ENCODE data around the gene LSS.

LSS gene

DNA sequence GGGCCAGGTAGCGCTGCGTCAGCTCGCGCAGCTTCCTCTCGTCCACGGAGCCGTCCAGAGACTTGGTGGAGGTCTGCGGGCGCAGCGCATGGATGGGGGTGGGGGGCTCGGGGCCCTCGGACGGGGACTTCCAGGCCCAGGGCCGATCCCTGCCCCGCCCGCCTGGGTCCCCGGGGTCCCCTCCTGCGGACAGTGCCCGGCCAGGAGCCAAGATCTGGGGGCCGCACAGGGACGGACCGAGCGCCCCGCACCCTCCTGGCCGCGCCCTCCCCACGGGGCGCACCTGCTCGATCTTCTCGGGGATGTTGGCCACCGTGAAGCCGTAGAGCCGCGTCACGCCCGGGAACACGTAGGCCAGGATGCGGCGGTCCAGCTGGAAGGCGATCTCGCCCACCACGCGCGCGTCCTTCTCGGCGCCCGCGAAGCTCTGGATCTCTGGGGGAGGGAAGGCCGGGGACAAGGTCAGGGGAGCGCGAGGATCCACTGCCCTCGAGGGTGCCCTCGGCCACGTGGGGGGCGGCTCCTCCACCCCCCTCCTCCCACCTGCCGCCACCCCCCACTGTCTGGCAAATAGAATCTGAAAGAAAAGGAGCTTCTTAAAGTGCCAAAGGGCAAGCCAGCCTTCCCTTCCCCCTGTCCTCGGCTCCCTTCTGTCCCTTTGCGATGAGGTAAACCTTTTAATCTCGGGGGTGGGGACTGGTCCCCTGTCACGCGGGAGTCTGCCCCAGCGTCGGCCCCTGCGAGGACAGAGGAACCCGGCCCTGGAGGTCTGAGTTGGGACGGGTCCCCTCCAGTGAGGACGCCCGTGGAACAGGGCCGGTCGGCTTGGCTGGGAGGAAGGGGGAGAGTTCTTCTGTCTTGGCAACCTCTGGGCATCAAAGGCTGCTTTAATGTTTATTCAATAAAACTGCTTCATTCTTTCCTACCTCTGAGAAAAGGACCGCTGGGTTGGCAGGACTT lies 66.7 kb downstream of the LSS start:
- TF ChIP-seq ZFX (IDR thresholded peaks at IDR 0.05) = no peak
- TF ChIP-seq, protein P1, sequence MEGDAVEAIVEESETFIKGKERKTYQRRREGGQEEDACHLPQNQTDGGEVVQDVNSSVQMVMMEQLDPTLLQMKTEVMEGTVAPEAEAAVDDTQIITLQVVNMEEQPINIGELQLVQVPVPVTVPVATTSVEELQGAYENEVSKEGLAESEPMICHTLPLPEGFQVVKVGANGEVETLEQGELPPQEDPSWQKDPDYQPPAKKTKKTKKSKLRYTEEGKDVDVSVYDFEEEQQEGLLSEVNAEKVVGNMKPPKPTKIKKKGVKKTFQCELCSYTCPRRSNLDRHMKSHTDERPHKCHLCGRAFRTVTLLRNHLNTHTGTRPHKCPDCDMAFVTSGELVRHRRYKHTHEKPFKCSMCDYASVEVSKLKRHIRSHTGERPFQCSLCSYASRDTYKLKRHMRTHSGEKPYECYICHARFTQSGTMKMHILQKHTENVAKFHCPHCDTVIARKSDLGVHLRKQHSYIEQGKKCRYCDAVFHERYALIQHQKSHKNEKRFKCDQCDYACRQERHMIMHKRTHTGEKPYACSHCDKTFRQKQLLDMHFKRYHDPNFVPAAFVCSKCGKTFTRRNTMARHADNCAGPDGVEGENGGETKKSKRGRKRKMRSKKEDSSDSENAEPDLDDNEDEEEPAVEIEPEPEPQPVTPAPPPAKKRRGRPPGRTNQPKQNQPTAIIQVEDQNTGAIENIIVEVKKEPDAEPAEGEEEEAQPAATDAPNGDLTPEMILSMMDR (conservative IDR thresholded peaks at IDR 0.05) = no peak
- peak overlapping the region; percentile 80 for H3K27ac ChIP-seq

DNA sequence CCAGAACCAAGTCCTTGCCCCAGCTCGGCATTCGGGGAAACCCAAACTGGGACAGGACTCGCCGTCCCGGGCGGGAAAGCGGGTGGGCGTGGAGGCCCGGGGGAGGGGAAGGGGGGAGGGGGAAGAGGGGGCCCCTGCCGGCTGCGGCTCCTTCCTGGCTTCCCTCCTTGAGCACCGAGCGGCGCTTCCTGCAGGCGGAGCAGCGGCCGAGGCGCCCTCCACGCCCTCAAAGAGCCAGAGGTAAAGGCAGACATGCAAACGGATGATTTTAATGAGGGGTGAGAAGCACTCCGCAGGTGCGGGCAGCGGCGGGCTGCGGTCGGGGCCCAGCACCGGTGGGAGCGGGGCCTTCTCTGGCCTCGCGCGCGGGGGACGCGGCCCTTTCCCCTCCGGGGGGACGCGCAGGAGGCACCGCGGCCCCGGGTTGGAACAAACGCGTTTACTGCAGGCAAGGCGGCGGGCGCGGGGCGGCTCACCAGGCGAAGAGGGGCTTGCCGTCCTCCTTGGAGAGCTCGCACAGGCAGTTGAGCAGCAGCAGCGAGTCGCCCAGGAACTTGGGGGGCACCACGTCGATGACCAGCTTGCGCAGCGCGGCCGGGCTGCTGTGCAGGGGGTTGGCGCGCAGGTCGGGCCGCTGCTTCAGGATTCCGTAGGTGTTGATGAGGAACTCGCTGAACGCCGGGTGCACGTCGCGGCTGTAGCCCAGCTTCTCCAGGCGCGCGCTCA lies 67.5 kb downstream of the LSS start:
- TF ChIP-seq ZFX (IDR thresholded peaks at IDR 0.05) = no peak
- TF ChIP-seq, protein P1 (conservative IDR thresholded peaks at IDR 0.05) = no peak
- H3K27ac ChIP-seq = peak overlapping the region; percentile 80

DNA sequence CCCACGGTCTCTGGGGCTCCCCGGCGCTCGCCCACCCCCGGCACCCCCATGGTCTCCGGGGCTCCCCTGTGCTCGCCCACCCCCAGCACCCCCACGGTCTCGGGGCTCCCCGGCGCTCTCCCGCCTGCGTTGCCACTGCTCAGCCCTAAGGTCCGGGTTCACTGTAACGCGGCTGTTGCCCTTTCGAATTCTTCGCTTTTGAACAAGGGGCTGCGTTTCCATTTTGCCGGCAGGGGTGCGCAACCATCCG lies 68.0 kb downstream of the LSS start:
- no peak overlapping the region for H3K27ac ChIP-seq
- no peak for TF ChIP-seq ZFX (IDR thresholded peaks at IDR 0.05)
- TF ChIP-seq, protein P1 (conservative IDR thresholded peaks at IDR 0.05) = no peak

DNA sequence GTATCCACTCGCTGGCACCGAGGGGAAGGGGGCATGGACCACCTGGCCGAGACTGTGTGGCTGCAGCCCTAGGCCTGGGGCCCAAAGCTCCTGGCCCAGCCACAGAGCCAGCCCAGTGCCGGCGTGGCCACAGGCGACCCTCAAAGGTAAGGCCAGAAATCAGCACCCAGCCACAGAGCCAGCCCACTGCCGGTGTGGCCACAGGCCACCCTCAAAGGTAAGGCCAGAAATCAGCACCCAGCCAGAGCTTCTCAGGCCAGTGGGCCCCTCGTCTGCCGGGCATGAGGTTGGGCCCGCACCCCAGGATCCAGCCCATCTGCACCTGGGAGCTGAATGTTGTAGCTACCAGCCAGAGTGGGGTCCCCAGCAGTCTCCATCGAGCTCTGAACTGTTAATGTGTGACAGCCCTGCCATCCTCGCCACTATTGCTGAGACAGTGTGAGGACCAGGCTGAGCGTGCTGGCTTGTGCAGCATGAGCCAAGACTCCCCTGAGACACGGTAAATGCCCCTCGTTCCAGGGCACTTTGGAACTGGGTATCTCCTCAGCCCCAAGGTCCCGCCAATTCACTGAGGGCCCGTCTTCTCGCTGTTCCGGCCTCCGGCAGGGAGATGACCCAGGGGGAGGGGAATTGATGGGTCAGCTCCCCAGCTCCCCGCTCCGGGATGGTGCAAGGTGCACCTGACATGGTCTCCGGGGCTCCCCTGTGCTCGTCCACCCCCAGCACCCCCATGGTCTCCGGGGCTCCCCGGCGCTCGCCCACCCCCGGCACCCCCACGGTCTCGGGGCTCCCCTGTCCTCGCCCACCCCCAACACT lies 68.5 kb downstream of the LSS start:
- no peak overlapping the region for H3K27ac ChIP-seq
- TF ChIP-seq, protein P1 (conservative IDR thresholded peaks at IDR 0.05) = no peak
- no peak for TF ChIP-seq ZFX (IDR thresholded peaks at IDR 0.05)

DNA sequence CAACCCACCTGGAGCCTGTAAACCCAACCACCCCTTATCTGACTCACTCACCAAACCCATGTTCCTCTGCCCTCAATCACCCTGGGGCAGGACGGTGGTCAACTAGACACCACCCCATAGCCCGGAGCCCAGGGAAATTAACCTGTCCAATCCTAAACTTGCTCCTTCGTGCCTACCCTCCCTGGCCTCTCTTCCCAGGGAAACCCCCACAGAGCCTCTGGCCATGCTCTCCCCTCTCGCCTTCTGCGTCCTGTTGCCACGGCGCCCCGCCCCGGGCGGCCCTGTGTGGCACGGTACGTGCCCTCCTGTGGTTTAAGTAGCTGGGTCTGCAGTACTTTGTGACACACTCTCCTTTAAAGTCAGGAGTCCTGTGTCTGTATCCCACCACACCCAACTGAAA lies 69.2 kb downstream of the LSS start:
- no peak overlapping the region for H3K27ac ChIP-seq
- TF ChIP-seq, protein P1 (conservative IDR thresholded peaks at IDR 0.05) = no peak
- TF ChIP-seq ZFX (IDR thresholded peaks at IDR 0.05) = no peak

DNA sequence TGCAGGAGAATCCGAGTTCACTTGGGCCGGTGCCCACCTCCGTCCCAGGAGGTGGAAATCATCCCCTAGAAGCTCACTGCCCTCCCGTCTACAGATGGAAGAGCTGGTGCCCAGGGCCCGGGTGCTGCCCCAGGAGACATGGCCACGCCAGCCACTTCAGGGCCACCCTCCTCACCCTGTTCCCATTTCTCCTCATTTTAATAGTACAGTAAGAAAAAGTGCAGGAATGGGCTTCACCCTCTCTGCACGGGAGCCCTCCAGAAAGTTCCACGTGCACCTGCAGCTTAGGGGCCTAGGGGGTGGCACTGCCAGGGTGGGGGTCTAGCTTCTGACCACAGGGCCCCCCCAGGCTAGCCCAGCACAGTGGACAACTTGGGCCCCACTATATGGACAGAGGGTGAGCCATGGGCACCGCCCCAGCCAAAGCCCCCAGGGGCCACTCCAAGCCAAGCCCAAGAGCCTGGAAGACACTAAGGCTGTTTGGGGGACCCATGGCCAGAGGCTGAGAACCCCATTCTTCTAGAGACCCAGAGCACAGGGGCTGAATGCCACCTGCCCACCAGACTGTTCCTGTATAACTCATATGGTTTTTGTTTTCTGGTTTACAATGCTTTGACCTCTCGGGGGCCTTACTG lies 69.8 kb downstream of the LSS start:
- no peak overlapping the region for H3K27ac ChIP-seq
- TF ChIP-seq ZFX (IDR thresholded peaks at IDR 0.05) = no peak
- TF ChIP-seq, protein P1 (conservative IDR thresholded peaks at IDR 0.05) = no peak
